Neural cell (in vitro differentiated cells): Measurements from ENCODE around the gene PITPNB. TPM values are rescaled to one million over a fixed set of nuclear protein-coding genes. Genes with fewer than 3 reads are reported as not detected.

Experiments
- H2AFZ ChIP-seq: fragments of 200-600, 300-800 bp; sonication (generic), shearing (Covaris generic); 2 replicates; pipeline ENCODE4 v1.6.0; 2014; ENCODE audit warnings: low read depth, mild to moderate bottlenecking, antibody characterized with exemption, low read length, moderate library complexity
- H3F3A ChIP-seq: fragments of 200-600 bp; shearing (Covaris generic); 2 replicates; pipeline ENCODE4 v1.6.1; 2016; ENCODE audit warnings: mild to moderate bottlenecking, moderate library complexity, mixed read lengths, antibody characterized with exemption, low read length; ENCODE audit not compliant: insufficient read depth, poor library complexity, severe bottlenecking
- H3K27ac ChIP-seq: fragments of 200-600, 300-800 bp; sonication (generic), shearing (Covaris generic); 2 replicates; pipeline ENCODE4 v1.5.1; 2014; ENCODE audit warnings: mild to moderate bottlenecking, low read length, moderate library complexity
- H3K27me3 ChIP-seq: fragments of 300-800, 200-600 bp; sonication (generic), shearing (Covaris generic); 2 replicates; pipeline ENCODE4 v1.6.0; 2014; ENCODE audit warnings: mild to moderate bottlenecking, low read depth, low read length, moderate library complexity; ENCODE audit not compliant: insufficient read depth
- H3K36me3 ChIP-seq: fragments of 300-800, 200-600 bp; sonication (generic), shearing (Covaris generic); 2 replicates; pipeline ENCODE4 v1.5.1; 2014; ENCODE audit warnings: mild to moderate bottlenecking, antibody characterized with exemption, low read length, moderate library complexity; ENCODE audit not compliant: insufficient read depth
- H3K4me2 ChIP-seq: fragments of 300-800, 200-600 bp; sonication (generic), shearing (Covaris generic); 2 replicates; pipeline ENCODE4 v1.6.0; 2014; ENCODE audit warnings: mild to moderate bottlenecking, low read length
- H3K4me3 ChIP-seq: fragments of 300-800, 200-600 bp; sonication (generic), shearing (Covaris generic); 2 replicates; pipeline ENCODE4 v1.5.1; 2014; ENCODE audit warnings: mild to moderate bottlenecking, low read length, moderate library complexity
- H3K79me2 ChIP-seq: fragments of 200-600 bp; shearing (Covaris generic); replicated peaks from 2 replicates; pipeline ENCODE4 v1.6.0; 2014; ENCODE audit warnings: mild to moderate bottlenecking, low read length, moderate library complexity; ENCODE audit not compliant: insufficient read depth
- H3K9ac ChIP-seq: fragments of 300-800, 200-600 bp; sonication (generic), shearing (Covaris generic); 2 replicates; pipeline ENCODE4 v1.6.1; 2016; ENCODE audit warnings: mild to moderate bottlenecking, low read length, mixed read lengths
- H3K9me2 ChIP-seq: fragments of 200-600 bp; shearing (Covaris generic); 2 replicates; pipeline ENCODE4 v1.6.1; 2016; ENCODE audit warnings: mild to moderate bottlenecking, low read length, mixed read lengths; ENCODE audit not compliant: insufficient read depth
- H3K9me3 ChIP-seq: fragments of 200-600, 300-800 bp; sonication (generic), shearing (Covaris generic); 2 replicates; pipeline ENCODE4 v1.6.1; 2016; ENCODE audit warnings: mild to moderate bottlenecking, mixed run types, low read length, moderate library complexity, mixed read lengths
- H4K20me1 ChIP-seq: fragments of 200-600 bp; shearing (Covaris generic); 2 replicates; pipeline ENCODE4 v1.6.1; 2016; ENCODE audit warnings: mild to moderate bottlenecking, mixed run types; ENCODE audit not compliant: insufficient read depth
- CTCF ChIP-seq: fragments of 450-650 bp; IDR thresholded peaks from 2 replicates; pipeline ENCODE4 v1.5.1; 2014; ENCODE audit warnings: antibody characterized with exemption, mild to moderate bottlenecking, moderate library complexity; ENCODE audit not compliant: poor library complexity, severe bottlenecking
- EP300 ChIP-seq: fragments of 450-650 bp; conservative IDR thresholded peaks from 2 replicates; pipeline ENCODE4 v1.6.1; 2014; ENCODE audit warnings: antibody characterized with exemption, mild to moderate bottlenecking, moderate library complexity; ENCODE audit not compliant: poor library complexity, severe bottlenecking
- EZH2 ChIP-seq: fragments of 200-600, 300-800 bp; shearing (Covaris generic), sonication (generic); IDR thresholded peaks from 2 replicates; pipeline ENCODE4 v1.6.1; 2014; ENCODE audit warnings: antibody characterized with exemption, low read length, borderline replicate concordance, mild to moderate bottlenecking; ENCODE audit not compliant: insufficient read depth, poor library complexity, severe bottlenecking
- MXI1 ChIP-seq: fragments of 450-650 bp; conservative IDR thresholded peaks from 2 replicates; pipeline ENCODE4 v1.6.1; 2014; ENCODE audit warnings: antibody characterized with exemption, mild to moderate bottlenecking; ENCODE audit not compliant: poor library complexity, severe bottlenecking
- POLR2AphosphoS5 ChIP-seq: IDR thresholded peaks from 2 replicates; pipeline ENCODE4 v1.6.1; 2012
- RAD21 ChIP-seq: fragments of 450-650 bp; conservative IDR thresholded peaks from 2 replicates; pipeline ENCODE4 v1.6.1; 2014; ENCODE audit warnings: antibody characterized with exemption, mild to moderate bottlenecking, moderate library complexity
- REST ChIP-seq: IDR thresholded peaks from 2 replicates; pipeline ENCODE4 v1.6.1; 2012; ENCODE audit warnings: borderline replicate concordance
- SMC3 ChIP-seq: fragments of 450-650 bp; conservative IDR thresholded peaks from 2 replicates; pipeline ENCODE4 v1.6.1; 2014; ENCODE audit warnings: antibody characterized with exemption, mild to moderate bottlenecking, moderate library complexity; ENCODE audit not compliant: poor library complexity
- TAF1 ChIP-seq: IDR thresholded peaks from 2 replicates; pipeline ENCODE4 v1.6.1; 2012; ENCODE audit warnings: low read depth
- polyA plus RNA-seq: library from polyadenylated mRNA; depleted of rRNA; stranded (reverse); fragments of >200 nt; gene quantifications from 2 replicates; pipeline ENCODE4 v1.2.3, GENCODE V29; 2014

PITPNB gene
- polyA plus RNA-seq, 1 donor from 2014 or later = 44.8 TPM

GRCh38 chr22:27827604-27828587 lies 91.2 kb downstream of the PITPNB start:
- no peak overlapping the region for H2AFZ ChIP-seq
- H4K20me1 ChIP-seq = no peaks in the 10 kb centered on the region
- TF ChIP-seq RAD21 (no peak), TAF1 (no peak), REST (no peak), CTCF (no peak), MXI1 (no peak), EZH2 (no peak), POLR2AphosphoS5 (no peak), EP300 (no peak), SMC3 (no peak)
- no peaks in the 10 kb centered on the region for H3K9me3 ChIP-seq
- H3K79me2 ChIP-seq = no peaks in the 10 kb centered on the region
- H3K9ac ChIP-seq = no peak overlapping the region
- H3K9me2 ChIP-seq = no peaks in the 10 kb centered on the region
- H3K27ac ChIP-seq = no peak overlapping the region
- H3K27me3 ChIP-seq = no peaks in the 10 kb centered on the region
- H3K4me2 ChIP-seq = no peak overlapping the region
- no peak overlapping the region for H3K4me3 ChIP-seq
- no peaks in the 10 kb centered on the region for H3K36me3 ChIP-seq
- no peaks in the 10 kb centered on the region for H3F3A ChIP-seq

DNA sequence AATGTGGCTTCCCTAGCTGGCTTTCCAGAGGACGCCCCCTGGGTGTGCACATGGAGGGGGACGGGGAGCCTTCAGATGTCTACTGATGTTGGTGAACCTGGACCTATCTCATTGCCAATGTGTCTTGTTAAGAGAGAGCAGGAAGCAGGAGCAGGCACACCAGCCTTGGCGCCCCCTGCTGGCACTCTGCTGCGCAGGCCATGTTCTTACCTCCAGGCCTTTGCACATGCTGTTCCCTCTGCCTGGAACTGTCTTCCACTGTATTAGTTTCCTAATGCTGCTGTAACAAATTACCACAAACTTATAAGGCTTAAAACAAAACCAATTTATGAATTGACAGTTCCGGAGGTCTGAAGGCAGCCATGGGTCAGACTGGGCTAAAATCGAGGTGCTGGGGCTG lies 93.9 kb downstream of the PITPNB start:
- no peaks in the 10 kb centered on the region for H3K9me3 ChIP-seq
- no peak overlapping the region for H3K9ac ChIP-seq
- H3K4me2 ChIP-seq = no peak overlapping the region
- H4K20me1 ChIP-seq = no peaks in the 10 kb centered on the region
- no peaks in the 10 kb centered on the region for H3F3A ChIP-seq
- H3K4me3 ChIP-seq = no peak overlapping the region
- no peaks in the 10 kb centered on the region for H3K9me2 ChIP-seq
- H3K36me3 ChIP-seq = no peaks in the 10 kb centered on the region
- TF ChIP-seq EZH2 = no peak
- TF ChIP-seq MXI1 = no peak
- TF ChIP-seq EP300 = no peak
- TF ChIP-seq SMC3 = no peak
- TF ChIP-seq POLR2AphosphoS5 = no peak
- TF ChIP-seq RAD21 = no peak
- no peak for TF ChIP-seq CTCF
- no peak for TF ChIP-seq TAF1
- TF ChIP-seq REST = no peak
- no peak overlapping the region for H3K27ac ChIP-seq
- H3K79me2 ChIP-seq = no peaks in the 10 kb centered on the region
- H2AFZ ChIP-seq = no peak overlapping the region
- H3K27me3 ChIP-seq = no peaks in the 10 kb centered on the region
